Activated naive CD4-positive, alpha-beta T cell treated with anti-CD3 and anti-CD28 coated beads, Interleukin-2, amount 50 U/mL, for 72 hours (primary cell): ENCODE data around the gene LMF2. TPM values are rescaled to one million over a fixed set of nuclear protein-coding genes. Genes with fewer than 3 reads are reported as not detected.
A peak's percentile ranks its signal among the peaks of the same experiment; 100 is the strongest.

Experiments
- ATAC-seq, 2 donors: fragments of 150-1000 bp; cut with Tn5 transposase; 2 replicates each; pipeline ENCODE4 v1.10.0; 2021; ENCODE audit warnings: mild to moderate bottlenecking in 2 of 2, moderate library complexity in 2 of 2
- DNase-seq, 2 donors: peaks; one replicate each; pipeline ENCODE4 v3.0.0; 2021 to 2022; ENCODE audit warnings: low spot score in 2 of 2
- H3K27ac Mint-ChIP-seq, 2 donors: one replicate each; pipeline ENCODE4 v1.8.0; 2022; ENCODE audit warnings: mild to moderate bottlenecking in 2 of 2, mixed read lengths in 2 of 2
- H3K36me3 Mint-ChIP-seq, 2 donors: one replicate each; pipeline ENCODE4 v1.8.0; 2022; ENCODE audit warnings: mixed read lengths in 2 of 2
- H3K9me3 Mint-ChIP-seq, 2 donors: one replicate each; pipeline ENCODE4 v1.8.0; 2022; ENCODE audit warnings: mixed read lengths in 2 of 2
- total RNA-seq, 2 donors: library from RNA; stranded (reverse); gene quantifications; one replicate each; pipeline ENCODE4 v1.2.3, GENCODE V29; 2022

The LMF2 gene
- total RNA-seq, 2 donors from 2014 or later = 54.2 to 76.7 TPM

GRCh38 chr22:50469377-50470305, 37.9 kb downstream of the LMF2 start:
- ATAC-seq (peak; percentile 85 to 87), DNase-seq (peak; percentile 90 to 91)
- H3K9me3 Mint-ChIP-seq = no peaks in the 10 kb centered on the region
- H3K36me3 Mint-ChIP-seq = no peaks in the 10 kb centered on the region
- peak overlapping the region; percentile 80 to 88 for H3K27ac Mint-ChIP-seq

DNA sequence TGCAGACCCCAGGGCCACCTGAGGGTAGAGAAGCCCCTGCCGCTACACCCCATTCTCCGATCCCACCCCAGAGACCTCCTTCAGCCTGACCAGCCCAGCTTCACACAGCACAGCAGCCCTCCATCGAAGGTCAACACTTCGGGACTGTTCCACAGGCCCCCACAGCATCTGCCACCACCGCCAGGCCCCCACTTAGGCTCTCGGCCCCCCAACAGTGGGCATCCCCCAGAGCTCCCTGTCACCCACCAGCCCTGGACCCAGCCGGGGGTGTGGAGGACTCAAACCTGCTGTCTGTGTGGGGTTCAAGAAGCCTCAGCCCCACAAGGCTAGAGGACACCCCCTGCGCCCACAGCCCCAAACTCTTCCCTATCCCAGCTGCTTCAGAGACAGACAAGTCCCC, 38.9 kb downstream of the LMF2 start:
- no peaks in the 10 kb centered on the region for H3K9me3 Mint-ChIP-seq
- no peak for DNase-seq
- peak overlapping the region; percentile 80 to 88 for H3K27ac Mint-ChIP-seq
- H3K36me3 Mint-ChIP-seq = no peaks in the 10 kb centered on the region
- ATAC-seq = no peak

GRCh38 chr22:50467773-50468440, 39.6 kb downstream of the LMF2 start:
- no peaks in the 10 kb centered on the region for H3K9me3 Mint-ChIP-seq
- ATAC-seq (no peak), DNase-seq (no peak)
- H3K27ac Mint-ChIP-seq = peak overlapping the region in 1 of 2 donors; percentile 80
- no peaks in the 10 kb centered on the region for H3K36me3 Mint-ChIP-seq

GRCh38 chr22:50467341-50467740, 40.2 kb downstream of the LMF2 start:
- no peaks in the 10 kb centered on the region for H3K36me3 Mint-ChIP-seq
- DNase-seq = no peak
- no peaks in the 10 kb centered on the region for H3K9me3 Mint-ChIP-seq
- no peak for ATAC-seq
- H3K27ac Mint-ChIP-seq = peak overlapping the region; percentile 34 to 44

DNA sequence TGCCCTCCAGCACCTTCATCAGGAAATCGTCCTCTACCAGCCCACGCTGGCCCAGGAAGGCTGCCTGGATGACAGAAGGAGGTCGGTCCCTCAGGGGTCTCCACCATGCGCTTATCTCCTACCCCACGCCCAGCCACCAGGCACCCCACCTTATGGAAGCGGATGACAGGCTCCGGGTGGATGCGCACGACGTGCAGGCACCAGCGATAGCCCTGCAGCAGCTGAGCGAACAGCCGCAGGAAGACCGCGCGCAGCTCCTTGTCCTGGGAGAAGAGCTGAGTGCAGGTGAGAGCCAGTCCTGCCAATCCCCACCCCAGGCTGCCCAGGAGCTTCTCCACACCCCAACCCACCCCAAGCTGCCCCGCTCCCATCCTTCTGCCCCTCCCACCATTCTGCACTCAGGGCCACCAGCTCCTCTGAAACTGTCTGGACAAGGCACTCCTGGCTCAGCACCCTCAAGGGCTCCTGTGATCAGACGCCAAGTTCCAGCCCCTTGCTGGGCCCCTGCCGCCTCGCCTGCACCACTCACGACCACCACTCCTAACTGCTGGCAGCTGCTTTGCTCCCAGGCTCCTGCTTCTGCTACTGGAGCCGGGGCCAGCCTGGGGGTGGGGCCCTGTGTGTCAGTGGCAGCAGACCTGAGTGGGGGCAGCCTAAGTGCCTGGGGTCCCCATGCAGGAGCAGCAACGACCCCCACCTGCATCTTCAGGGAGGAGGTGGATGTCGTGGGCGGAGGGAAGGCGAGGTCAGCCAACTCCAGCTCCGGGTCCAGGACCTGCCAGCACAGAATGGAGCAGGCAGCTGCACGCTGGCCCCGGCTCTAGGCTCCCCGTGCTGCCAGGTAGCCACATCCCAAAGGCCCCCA, 42.2 kb downstream of the LMF2 start:
- Mint-ChIP-seq H3K9me3 (no peaks in the 10 kb centered on the region), H3K36me3 (peaks cover 0 to 6% of the 10 kb centered on the region in 2 donors), H3K27ac (peak overlapping the region in 1 of 2 donors; percentile 34)
- ATAC-seq = no peak
- DNase-seq = no peak

GRCh38 chr22:50464451-50464850, 43.1 kb downstream of the LMF2 start:
- ATAC-seq = no peak
- peaks cover 0 to 6% of the 10 kb centered on the region in 2 donors for H3K36me3 Mint-ChIP-seq

DNA sequence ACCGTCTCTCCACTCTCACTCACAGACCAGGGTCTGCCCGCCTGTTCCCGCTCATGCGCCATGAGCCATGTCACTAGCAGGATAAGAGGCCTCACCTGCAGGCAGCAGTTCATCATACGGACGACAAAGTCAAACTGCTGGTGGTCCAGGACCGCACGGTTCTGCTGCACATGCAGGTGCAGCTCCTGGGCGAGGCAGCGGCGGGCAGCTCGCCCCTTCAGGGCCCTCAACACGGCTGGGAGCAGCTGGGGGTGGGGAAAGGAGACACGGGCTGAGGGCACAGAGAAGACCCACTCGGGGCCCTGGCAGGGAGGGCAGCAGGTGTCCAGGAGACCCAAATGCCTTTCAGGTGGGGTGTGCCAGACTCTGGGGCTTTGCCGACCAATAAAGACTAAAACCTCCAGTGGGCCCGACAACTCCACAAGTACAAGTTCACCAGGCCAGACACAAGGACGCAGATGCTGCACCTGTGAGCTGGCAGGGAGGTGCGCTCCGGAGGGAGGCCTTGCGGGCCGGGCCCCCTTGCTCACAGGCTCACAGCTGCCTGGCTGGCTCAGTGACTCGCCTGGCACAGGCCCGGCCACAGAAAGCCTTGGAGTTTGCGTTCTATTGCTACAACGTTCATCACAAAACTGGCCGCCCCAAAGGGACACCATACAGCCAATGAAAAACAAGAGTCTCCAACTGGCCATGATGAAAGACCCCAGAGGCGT, 44.2 kb downstream of the LMF2 start:
- Mint-ChIP-seq H3K27ac (peak overlapping the region in 1 of 2 donors; percentile 50), H3K9me3 (no peaks in the 10 kb centered on the region), H3K36me3 (peaks cover 0 to 6% of the 10 kb centered on the region in 2 donors)
- DNase-seq (no peak), ATAC-seq (no peak)

More at GRCh38 chr22:50464451-50464850, 43.1 kb downstream of the LMF2 start:
- Mint-ChIP-seq H3K9me3 (no peaks in the 10 kb centered on the region), H3K27ac (no peak overlapping the region)
- DNase-seq = no peak

DNA sequence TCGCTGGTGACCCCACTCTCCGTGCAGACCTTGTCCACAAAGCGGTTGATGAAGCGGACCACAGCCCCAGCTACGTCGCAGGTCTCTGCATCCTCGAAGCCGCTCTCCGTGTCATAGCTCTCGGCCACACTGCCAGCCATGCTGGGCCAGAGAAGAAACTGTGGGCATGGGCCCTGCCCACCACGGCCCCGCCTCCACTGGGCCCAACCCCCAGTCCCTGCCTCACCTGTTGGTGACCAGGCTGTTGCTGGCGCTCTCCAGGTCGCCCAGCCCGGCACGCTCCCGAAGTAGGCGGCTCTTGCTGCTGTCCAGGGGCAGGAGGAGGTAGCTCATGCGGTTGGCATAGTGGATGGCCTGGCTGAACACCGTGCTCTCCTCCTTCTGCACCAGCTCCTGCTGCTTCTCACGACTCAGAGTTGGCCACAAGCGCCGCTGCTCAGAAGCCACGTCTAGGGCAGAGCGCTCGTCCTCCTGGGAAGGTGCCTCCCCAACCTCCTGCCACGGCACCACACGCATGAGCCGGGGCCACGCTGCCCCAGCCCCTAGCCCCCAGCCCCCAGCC, 45.4 kb downstream of the LMF2 start:
- DNase-seq (no peak), ATAC-seq (no peak)
- Mint-ChIP-seq H3K36me3 (peaks cover 0 to 6% of the 10 kb centered on the region in 2 donors), H3K27ac (no peak overlapping the region), H3K9me3 (no peaks in the 10 kb centered on the region)

GRCh38 chr22:50461536-50461935, 46.0 kb downstream of the LMF2 start:
- H3K27ac Mint-ChIP-seq = no peak overlapping the region
- H3K9me3 Mint-ChIP-seq = no peaks in the 10 kb centered on the region
- H3K36me3 Mint-ChIP-seq = peaks cover 0 to 6% of the 10 kb centered on the region in 2 donors
- ATAC-seq = no peak
- DNase-seq = no peak

DNA sequence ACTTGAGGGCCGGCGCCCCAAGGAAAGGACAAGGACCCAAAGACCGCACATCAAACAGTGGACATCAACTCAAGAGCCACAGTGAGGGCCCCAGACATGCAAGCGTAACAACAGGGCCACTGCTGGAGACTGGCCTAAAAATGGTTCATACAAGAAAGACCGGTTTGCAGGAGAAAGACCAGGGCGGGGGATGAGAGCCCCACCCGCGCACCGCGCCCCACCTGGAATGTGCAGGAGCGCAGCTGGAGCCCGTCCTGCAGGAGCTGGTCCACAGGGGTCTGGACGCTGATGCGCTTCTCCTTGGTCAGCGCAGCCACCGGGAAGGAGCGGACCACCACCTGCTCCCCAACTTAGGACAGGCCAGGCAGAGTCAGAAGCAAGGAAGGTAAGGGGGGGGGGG, 46.6 kb downstream of the LMF2 start:
- ATAC-seq (no peak), DNase-seq (no peak)
- H3K9me3 Mint-ChIP-seq = no peaks in the 10 kb centered on the region
- H3K36me3 Mint-ChIP-seq = peaks cover 0 to 6% of the 10 kb centered on the region in 2 donors
- peak overlapping the region in 1 of 2 donors; percentile 46 for H3K27ac Mint-ChIP-seq

DNA sequence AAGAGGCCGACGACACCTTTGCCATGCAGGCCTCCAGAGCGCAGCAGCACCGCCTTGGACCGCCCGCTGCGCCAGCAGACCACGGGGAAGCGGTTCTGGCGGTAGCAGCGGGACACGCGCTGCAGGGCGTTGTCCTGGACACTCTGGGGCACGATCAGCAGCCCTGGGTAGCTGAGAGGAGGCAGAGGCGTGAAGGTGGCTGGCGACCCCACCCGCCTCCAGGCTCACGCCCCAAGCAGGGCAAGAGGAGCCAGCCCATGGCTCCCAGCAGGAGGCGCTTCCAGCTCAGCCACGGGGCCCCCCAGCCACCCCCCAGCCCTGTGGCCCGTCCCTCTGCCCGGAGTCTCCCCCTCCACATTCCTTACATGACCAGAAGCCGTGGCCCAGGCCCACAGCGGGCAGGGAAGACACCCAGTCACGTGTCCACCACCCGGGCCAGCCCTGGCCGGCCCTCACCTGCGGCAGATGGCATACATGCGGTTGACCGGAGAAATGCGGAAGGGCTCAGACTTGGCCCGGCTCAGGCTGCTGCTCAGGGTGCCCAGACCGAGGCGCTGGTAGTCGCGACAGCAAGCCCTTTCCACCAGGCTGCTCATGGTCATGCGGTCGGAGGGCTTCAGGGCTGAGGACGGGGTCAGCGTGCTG, 47.9 kb downstream of the LMF2 start:
- Mint-ChIP-seq H3K36me3 (peaks cover 0 to 6% of the 10 kb centered on the region in 2 donors), H3K9me3 (no peaks in the 10 kb centered on the region), H3K27ac (no peak overlapping the region)
- ATAC-seq = no peak
- no peak for DNase-seq

- no peaks in the 10 kb centered on the region for H3K9me3 Mint-ChIP-seq
- peak overlapping the region in 1 of 2 donors; percentile 90 for H3K27ac Mint-ChIP-seq
- H3K36me3 Mint-ChIP-seq = peaks cover 0 to 6% of the 10 kb centered on the region in 2 donors
- DNase-seq (no peak), ATAC-seq (no peak)
Measured at GRCh38 chr22:50459016-50459415, 48.5 kb downstream of the LMF2 start.

DNA sequence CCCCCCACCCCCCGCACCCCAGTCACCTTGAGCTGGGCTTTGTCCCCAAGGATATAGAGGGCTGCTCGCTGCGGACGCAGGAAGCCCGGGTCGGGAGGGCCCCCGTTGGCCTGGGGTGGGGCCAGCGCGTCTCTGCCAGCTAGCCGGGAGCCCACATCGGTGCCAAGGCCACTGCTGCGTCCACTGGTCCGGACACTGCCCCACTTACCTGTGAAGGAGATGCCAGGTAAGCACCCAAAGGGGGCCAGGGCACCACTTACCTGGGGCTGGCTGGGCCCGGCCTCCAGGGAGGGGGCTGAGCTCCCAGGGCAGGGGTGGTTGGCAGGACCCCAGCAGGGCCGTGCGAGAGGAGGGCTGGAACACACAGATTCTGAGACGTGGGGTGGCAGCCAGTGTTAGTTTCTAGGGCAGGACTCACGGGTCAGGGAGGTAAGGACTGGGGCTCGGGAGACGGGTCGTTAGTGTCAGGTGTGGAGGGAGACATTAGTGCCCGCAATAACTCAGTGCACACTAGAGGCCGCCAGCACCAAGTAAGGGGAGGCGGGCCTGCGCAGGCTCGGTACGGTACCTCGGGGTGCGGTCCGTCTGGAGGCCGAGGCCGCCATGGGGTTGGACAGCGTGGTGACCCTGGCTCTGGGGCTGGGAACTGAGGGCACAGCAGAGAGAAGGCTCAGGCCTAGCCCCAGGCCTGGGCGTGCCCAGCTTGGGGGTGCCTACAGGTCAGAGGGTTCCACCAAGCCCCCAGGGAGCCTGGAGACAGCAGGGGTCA, 50.9 kb downstream of the LMF2 start:
- no peak for DNase-seq
- H3K9me3 Mint-ChIP-seq = no peaks in the 10 kb centered on the region
- ATAC-seq = peak; percentile 17 to 30
- H3K27ac Mint-ChIP-seq = peak overlapping the region; percentile 17 to 77
- H3K36me3 Mint-ChIP-seq = peaks cover 0 to 6% of the 10 kb centered on the region in 2 donors

DNA sequence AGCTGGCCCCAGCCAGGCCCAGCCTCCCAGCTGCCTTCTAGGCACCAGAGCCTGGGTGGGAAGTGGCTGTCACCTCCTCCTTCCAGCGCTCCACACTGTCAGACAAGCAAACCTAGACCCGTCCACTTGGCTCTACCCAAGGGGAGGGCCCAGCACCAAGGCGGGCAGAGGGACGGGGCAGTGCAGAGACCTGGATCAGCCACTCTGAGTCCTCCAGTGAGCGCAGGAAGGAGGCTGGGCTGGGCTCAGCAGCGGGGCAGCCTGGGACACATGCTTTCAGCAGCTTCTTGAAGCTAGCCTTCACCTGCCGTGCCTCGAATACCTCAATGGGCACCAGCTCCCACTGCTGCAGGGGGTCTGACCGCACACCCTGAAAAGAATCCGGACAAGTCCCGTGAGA, 51.5 kb downstream of the LMF2 start:
- Mint-ChIP-seq H3K36me3 (peaks cover 0 to 5% of the 10 kb centered on the region in 2 donors), H3K9me3 (no peaks in the 10 kb centered on the region), H3K27ac (peak overlapping the region in 1 of 2 donors; percentile 32)
- no peak for DNase-seq
- ATAC-seq = no peak

GRCh38 chr22:50455201-50455600, 52.3 kb downstream of the LMF2 start:
- Mint-ChIP-seq H3K27ac (no peak overlapping the region), H3K9me3 (no peaks in the 10 kb centered on the region), H3K36me3 (no peaks in the 10 kb centered on the region)
- no peak for ATAC-seq
- no peak for DNase-seq
